Keratinocyte (primary cell): Measurements from ENCODE around the gene LYSMD2. TPM values are rescaled to one million over a fixed set of nuclear protein-coding genes. Genes with fewer than 3 reads are reported as not detected.

Source experiments
- DNase-seq: peaks from one replicate; pipeline ENCODE4 v3.0.0-alpha.2; 2011; ENCODE audit warnings: low read depth, missing footprints, low spot score
- FAIRE-seq: peaks from 2 replicates; lab custom pipeline; 2011; peaks lifted over from hg19 to GRCh38; lab: Jason Lieb, UNC
- H2AFZ ChIP-seq: 2 replicates; pipeline ENCODE4 v1.6.0; 2012; ENCODE audit warnings: low read length, control low read depth, inconsistent platforms; ENCODE audit not compliant: control insufficient read depth
- H3K27ac ChIP-seq: 2 replicates; pipeline ENCODE4 v1.5.1; 2011; ENCODE audit warnings: low read length; ENCODE audit not compliant: control insufficient read depth, insufficient read depth
- H3K27me3 ChIP-seq: 3 replicates; pipeline ENCODE4 v1.6.0; 2011; ENCODE audit warnings: low read length; ENCODE audit not compliant: control insufficient read depth, insufficient read depth; ENCODE audit errors: extremely low read depth
- H3K36me3 ChIP-seq, 2 experiments: 2 replicates in 1 of 2; 3 replicates in 1 of 2; pipeline ENCODE4 v1.5.1; 2011; ENCODE audit warnings: low read length in 2 of 2, mild to moderate bottlenecking in 1 of 2; ENCODE audit not compliant: control insufficient read depth in 2 of 2, insufficient read depth in 2 of 2; ENCODE audit errors: extremely low read depth in 1 of 2
- H3K4me1 ChIP-seq: 3 replicates; pipeline ENCODE4 v1.5.1; 2011; ENCODE audit warnings: low read length; ENCODE audit not compliant: control insufficient read depth, insufficient read depth; ENCODE audit errors: extremely low read depth
- H3K4me2 ChIP-seq: 3 replicates; pipeline ENCODE4 v1.6.0; 2011; ENCODE audit warnings: low read depth, low read length; ENCODE audit not compliant: control insufficient read depth, insufficient read depth; ENCODE audit errors: extremely low read depth
- H3K4me3 ChIP-seq, 3 experiments: fragments of 200-600 bp in 1 of 3; sonication (generic) in 1 of 3; 2 replicates in 2 of 3; 3 replicates in 1 of 3; pipeline ENCODE4 v1.5.1; 2011 to 2016; ENCODE audit warnings: low read length in 3 of 3, mild to moderate bottlenecking in 3 of 3, control low read depth in 2 of 3, inconsistent platforms in 1 of 3, low read depth in 1 of 3, mixed read lengths in 1 of 3, mixed run types in 1 of 3, moderate library complexity in 1 of 3; ENCODE audit not compliant: control insufficient read depth in 2 of 3, insufficient read depth in 2 of 3; ENCODE audit errors: extremely low read depth in 1 of 3
- H3K79me2 ChIP-seq: 2 replicates; pipeline ENCODE4 v1.6.0; 2012; ENCODE audit warnings: low read length; ENCODE audit not compliant: control insufficient read depth, insufficient read depth
- H3K9ac ChIP-seq: 3 replicates; pipeline ENCODE4 v1.6.0; 2011; ENCODE audit warnings: low read length; ENCODE audit not compliant: control insufficient read depth, insufficient read depth; ENCODE audit errors: extremely low read depth
- H3K9me1 ChIP-seq: 3 replicates; pipeline ENCODE4 v1.6.0; 2011; ENCODE audit warnings: low read length; ENCODE audit not compliant: control insufficient read depth, insufficient read depth; ENCODE audit errors: extremely low read depth
- H3K9me3 ChIP-seq: 2 replicates; pipeline ENCODE4 v1.5.1; 2012; ENCODE audit warnings: low read depth, low read length; ENCODE audit not compliant: control insufficient read depth
- H4K20me1 ChIP-seq: 3 replicates; pipeline ENCODE4 v1.6.0; 2011; ENCODE audit warnings: low read length; ENCODE audit not compliant: control insufficient read depth, insufficient read depth; ENCODE audit errors: extremely low read depth
- CTCF ChIP-seq, 3 experiments: IDR thresholded peaks in 1 of 3; conservative IDR thresholded peaks in 1 of 3; optimal IDR thresholded peaks in 1 of 3; 2 replicates in 2 of 3; 3 replicates in 1 of 3; pipeline versions ENCODE3 to v1.5.1; 2011; ENCODE audit warnings: low read length in 3 of 3, mild to moderate bottlenecking in 3 of 3, moderate library complexity in 2 of 3, control low read depth in 1 of 3, inconsistent platforms in 1 of 3; ENCODE audit not compliant: insufficient read depth in 2 of 3; ENCODE audit errors: extremely low read depth in 1 of 3
- EZH2 ChIP-seq: IDR thresholded peaks from one replicate; pipeline ENCODE4 v1.6.1; 2012; ENCODE audit warnings: inconsistent platforms, mild to moderate bottlenecking, low read length, moderate library complexity
- dilution Hi-C: fragments of 300-500 bp; cut with MboI; formaldehyde crosslinking; loops from one replicate; pipeline ENCODE4 v1.7.0; 2020; ENCODE audit warnings: low sequenced_read_pairs; ENCODE audit not compliant: extremely low pct_ligation_motif_present
- polyA plus RNA-seq, 5 experiments: library from polyadenylated mRNA; depleted of rRNA in 3 of 5; stranded (reverse) in 3 of 5; stranded (forward) in 1 of 5; unstranded in 1 of 5; fragments of >200 nt; gene quantifications; 1 replicate in 1 of 5; 2 replicates in 3 of 5; 3 replicates in 1 of 5; pipeline versions ENCODE4 v1.2.1 to v1.2.3, GENCODE V29; 2011 to 2012; ENCODE audit warnings: missing spikeins in 2 of 5, low read depth in 1 of 5, low replicate concordance in 1 of 5

Gene LYSMD2
- polyA plus RNA-seq, 1 donor (not counting 4 experiments of a cell fraction or from before 2014, with no cell fraction given) = 12.7 TPM

- Histone ChIP-seq H3K27me3 (peaks cover 5% of the 10 kb centered on the region), H2AFZ (no peak overlapping the region), H3K9ac (no peak overlapping the region), H3K4me1 (no peaks in the 10 kb centered on the region), H3K79me2 (no peaks in the 10 kb centered on the region), H3K9me3 (no peaks in the 10 kb centered on the region), H3K27ac (no peak overlapping the region), H3K36me3 (no peaks in the 10 kb centered on the region), H3K4me3 (no peak overlapping the region), H3K9me1 (no peaks in the 10 kb centered on the region), H3K4me2 (no peak overlapping the region), H4K20me1 (no peaks in the 10 kb centered on the region)
- dilution Hi-C loops = no loop called here
- DNase-seq (no peak), FAIRE-seq (no peak)
- TF ChIP-seq EZH2 (no peak), CTCF (optimal IDR thresholded peaks at IDR 0.05 in 1 of 3, IDR thresholded peaks at IDR 0.05 in 1 of 3, conservative IDR thresholded peaks at IDR 0.05 in 1 of 3; ENCODE audit: extremely low read depth in 1 of 3, insufficient read depth in 2 of 3, low read length in 3 of 3) (no peak)
Observed at GRCh38 chr15:51709031-51709430, 28.4 kb downstream of the LYSMD2 start.

- no peaks in the 10 kb centered on the region for H3K79me2 ChIP-seq
- FAIRE-seq (no peak), DNase-seq (no peak)
- peaks cover 5% of the 10 kb centered on the region for H3K27me3 ChIP-seq
- no peak overlapping the region for H3K4me3 ChIP-seq
- no peaks in the 10 kb centered on the region for H3K36me3 ChIP-seq
- H3K9me3 ChIP-seq = no peaks in the 10 kb centered on the region
- H2AFZ ChIP-seq = no peak overlapping the region
- H3K4me1 ChIP-seq = no peaks in the 10 kb centered on the region
- H3K27ac ChIP-seq = no peak overlapping the region
- TF ChIP-seq CTCF (optimal IDR thresholded peaks at IDR 0.05 in 1 of 3, IDR thresholded peaks at IDR 0.05 in 1 of 3, conservative IDR thresholded peaks at IDR 0.05 in 1 of 3; ENCODE audit: extremely low read depth in 1 of 3, insufficient read depth in 2 of 3, low read length in 3 of 3) (no peak), EZH2 (no peak)
- no peak overlapping the region for H3K9ac ChIP-seq
- H3K9me1 ChIP-seq = no peaks in the 10 kb centered on the region
- no peaks in the 10 kb centered on the region for H4K20me1 ChIP-seq
- no peak overlapping the region for H3K4me2 ChIP-seq
- dilution Hi-C loops = no loop called here
Observed at GRCh38 chr15:51708013-51708412, 29.4 kb downstream of the LYSMD2 start.
